ENCODE results near the gene SNPH. TPM values are rescaled to one million over a fixed set of nuclear protein-coding genes. Genes with fewer than 3 reads are reported as not detected.
"Not testable (repeated sequence)": the region's sequence is repeated elsewhere in the genome, so short reads cannot be mapped to it uniquely, and the experiment has no call there.

SNPH gene
- total RNA-seq, 1 experiment from 2014 or later: 0.93 TPM

- Histone ChIP-seq H3K9ac (ENCODE audit: low read length) (no peak overlapping the region), H3K4me3 (ENCODE audit: low read length) (no peak overlapping the region), H3K4me1 (ENCODE audit: low read length) (no peaks in the 10 kb centered on the region), H3K27me3 (ENCODE audit: low read length) (no peaks in the 10 kb centered on the region), H3K4me2 (ENCODE audit: low read depth, low read length, poor library complexity, severe bottlenecking) (no peak overlapping the region), H4K20me1 (ENCODE audit: insufficient read depth, low read depth, low read length) (no peaks in the 10 kb centered on the region; the same call in 1 of the 2 replicates), H3K79me2 (ENCODE audit: low read length) (peaks cover 38% of the 10 kb centered on the region), H3K9me3 (ENCODE audit: low read length) (no peaks in the 10 kb centered on the region), H3K27ac (ENCODE audit: low read length) (no peak overlapping the region), H3K9me2 (replicated peaks; ENCODE audit: insufficient read depth, low read length) (no peaks in the 10 kb centered on the region), H2AFZ (ENCODE audit: low read length) (no peak overlapping the region), H3K36me3 (ENCODE audit: insufficient read depth, low read length) (0 out of 2 replicates have a peak, but pooled peaks cover 10% of the 10 kb centered on the region)
- no peak for DNase-seq
Measured at GRCh38 chr20:1336699-1337367, 70.7 kb downstream of the SNPH start.

GRCh38 chr20:1337441-1337840 lies 71.3 kb downstream of the SNPH start:
- Histone ChIP-seq H2AFZ (ENCODE audit: low read length) (no peak overlapping the region), H3K9me3 (ENCODE audit: low read length) (no peaks in the 10 kb centered on the region), H3K27me3 (ENCODE audit: low read length) (no peaks in the 10 kb centered on the region), H3K9ac (ENCODE audit: low read length) (no peak overlapping the region), H3K4me2 (ENCODE audit: low read depth, low read length, poor library complexity, severe bottlenecking) (no peak overlapping the region), H3K27ac (ENCODE audit: low read length) (no peak overlapping the region), H3K9me2 (replicated peaks; ENCODE audit: insufficient read depth, low read length) (no peaks in the 10 kb centered on the region), H3K79me2 (ENCODE audit: low read length) (peaks cover 32% of the 10 kb centered on the region), H3K4me3 (ENCODE audit: low read length) (no peak overlapping the region), H3K36me3 (ENCODE audit: insufficient read depth, low read length) (0 out of 2 replicates have a peak, but pooled peaks cover 8% of the 10 kb centered on the region), H4K20me1 (ENCODE audit: insufficient read depth, low read depth, low read length) (no peaks in the 10 kb centered on the region; the same call in 1 of the 2 replicates), H3K4me1 (ENCODE audit: low read length) (no peaks in the 10 kb centered on the region)
- no peak for DNase-seq

GRCh38 chr20:1338096-1338495 lies 72.0 kb downstream of the SNPH start:
- no peak for DNase-seq
- Histone ChIP-seq H3K36me3 (ENCODE audit: insufficient read depth, low read length) (0 out of 2 replicates have a peak, but pooled peaks cover 4% of the 10 kb centered on the region), H3K79me2 (ENCODE audit: low read length) (peaks cover 26% of the 10 kb centered on the region), H3K4me3 (ENCODE audit: low read length) (no peak overlapping the region), H4K20me1 (ENCODE audit: insufficient read depth, low read depth, low read length) (no peaks in the 10 kb centered on the region; the same call in 1 of the 2 replicates), H3K4me2 (ENCODE audit: low read depth, low read length, poor library complexity, severe bottlenecking) (no peak overlapping the region), H3K4me1 (ENCODE audit: low read length) (no peaks in the 10 kb centered on the region), H2AFZ (ENCODE audit: low read length) (no peak overlapping the region), H3K9me2 (replicated peaks; ENCODE audit: insufficient read depth, low read length) (no peaks in the 10 kb centered on the region), H3K9me3 (ENCODE audit: low read length) (no peaks in the 10 kb centered on the region), H3K9ac (ENCODE audit: low read length) (no peak overlapping the region), H3K27me3 (ENCODE audit: low read length) (no peaks in the 10 kb centered on the region), H3K27ac (ENCODE audit: low read length) (no peak overlapping the region)

DNA sequence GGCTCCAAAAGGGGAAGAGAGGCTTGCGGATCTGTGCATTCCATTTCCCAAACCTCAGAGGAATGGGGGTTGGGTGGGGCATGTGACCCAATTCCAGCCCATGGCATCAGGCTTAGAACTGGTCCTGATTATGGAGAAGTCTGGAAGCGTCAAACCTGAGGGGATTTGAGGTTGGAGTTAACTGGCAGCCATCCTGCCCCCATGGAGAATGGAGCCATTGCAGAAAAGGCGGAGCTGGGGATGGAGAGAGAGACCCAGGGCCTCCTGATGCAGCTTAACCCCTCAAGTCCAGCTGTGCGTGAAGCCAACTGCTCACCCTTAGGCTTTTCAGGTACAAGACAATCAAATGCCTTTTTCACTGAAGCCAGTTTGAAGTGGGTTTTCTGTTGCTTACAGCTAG lies 72.7 kb downstream of the SNPH start:
- no peaks in the 10 kb centered on the region for H3K9me3 ChIP-seq (ENCODE audit: low read length)
- no peaks in the 10 kb centered on the region for H3K4me1 ChIP-seq (ENCODE audit: low read length)
- no peak overlapping the region for H3K4me3 ChIP-seq (ENCODE audit: low read length)
- DNase-seq: no peak
- no peak overlapping the region for H3K9ac ChIP-seq (ENCODE audit: low read length)
- H3K79me2 ChIP-seq (ENCODE audit: low read length): peaks cover 19% of the 10 kb centered on the region
- H2AFZ ChIP-seq (ENCODE audit: low read length): no peak overlapping the region
- no peaks in the 10 kb centered on the region; the same call in 1 of the 2 replicates for H4K20me1 ChIP-seq (ENCODE audit: insufficient read depth, low read depth, low read length)
- no peaks in the 10 kb centered on the region for H3K36me3 ChIP-seq (ENCODE audit: insufficient read depth, low read length)
- H3K4me2 ChIP-seq (ENCODE audit: low read depth, low read length, poor library complexity, severe bottlenecking): no peak overlapping the region
- no peaks in the 10 kb centered on the region for H3K9me2 ChIP-seq (replicated peaks; ENCODE audit: insufficient read depth, low read length)
- H3K27ac ChIP-seq (ENCODE audit: low read length): no peak overlapping the region
- H3K27me3 ChIP-seq (ENCODE audit: low read length): no peaks in the 10 kb centered on the region

DNA sequence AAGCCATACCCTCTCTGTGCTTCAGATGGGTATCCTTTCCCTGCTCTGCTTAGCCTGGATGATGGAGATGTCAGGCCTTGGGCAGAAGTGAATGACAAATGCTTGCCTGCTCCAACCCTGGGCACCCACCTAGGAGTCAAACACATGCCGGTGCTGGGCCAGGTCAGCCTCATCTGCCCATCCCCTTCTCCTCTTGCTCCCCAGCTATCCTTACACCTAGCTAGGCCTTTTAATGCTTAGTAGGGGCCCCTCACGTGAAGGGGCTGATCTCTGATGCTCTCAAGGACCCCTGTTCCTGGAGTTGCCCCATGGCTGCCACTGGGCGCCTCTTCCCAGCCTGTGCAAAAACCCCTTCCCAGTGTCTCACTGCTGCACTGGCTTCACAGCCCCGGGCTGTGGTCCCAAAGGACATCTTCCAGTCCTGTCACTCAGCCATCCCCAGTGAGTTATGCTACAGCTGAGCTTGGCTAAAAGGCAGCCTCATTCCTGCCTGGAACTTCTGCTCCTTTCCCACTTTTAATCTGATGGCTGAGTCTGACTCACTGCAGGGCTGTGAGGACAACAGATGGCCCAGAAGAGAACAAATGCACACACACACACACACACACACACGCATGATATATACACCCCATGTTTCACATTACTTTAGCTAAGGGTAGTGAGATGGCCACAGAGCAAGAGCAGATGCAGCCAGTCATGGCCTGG lies 75.6 kb downstream of the SNPH start:
- H3K4me2 ChIP-seq (ENCODE audit: low read depth, low read length, poor library complexity, severe bottlenecking): no peak overlapping the region
- no peak for DNase-seq
- H3K4me3 ChIP-seq (ENCODE audit: low read length): no peak overlapping the region
- no peak overlapping the region for H2AFZ ChIP-seq (ENCODE audit: low read length)
- H3K36me3 ChIP-seq (ENCODE audit: insufficient read depth, low read length): peaks cover 5% of the 10 kb centered on the region; the same call in 1 of the 2 replicates
- peaks cover 6% of the 10 kb centered on the region; the same call in 1 of the 2 replicates for H3K9me3 ChIP-seq (ENCODE audit: low read length)
- no peak overlapping the region for H3K9ac ChIP-seq (ENCODE audit: low read length)
- peaks cover 25% of the 10 kb centered on the region for H3K79me2 ChIP-seq (ENCODE audit: low read length)
- no peaks in the 10 kb centered on the region for H3K9me2 ChIP-seq (replicated peaks; ENCODE audit: insufficient read depth, low read length)
- no peaks in the 10 kb centered on the region for H3K4me1 ChIP-seq (ENCODE audit: low read length)
- H4K20me1 ChIP-seq (ENCODE audit: insufficient read depth, low read depth, low read length): no peaks in the 10 kb centered on the region
- no peak overlapping the region for H3K27ac ChIP-seq (ENCODE audit: low read length)
- H3K27me3 ChIP-seq (ENCODE audit: low read length): no peaks in the 10 kb centered on the region

DNA sequence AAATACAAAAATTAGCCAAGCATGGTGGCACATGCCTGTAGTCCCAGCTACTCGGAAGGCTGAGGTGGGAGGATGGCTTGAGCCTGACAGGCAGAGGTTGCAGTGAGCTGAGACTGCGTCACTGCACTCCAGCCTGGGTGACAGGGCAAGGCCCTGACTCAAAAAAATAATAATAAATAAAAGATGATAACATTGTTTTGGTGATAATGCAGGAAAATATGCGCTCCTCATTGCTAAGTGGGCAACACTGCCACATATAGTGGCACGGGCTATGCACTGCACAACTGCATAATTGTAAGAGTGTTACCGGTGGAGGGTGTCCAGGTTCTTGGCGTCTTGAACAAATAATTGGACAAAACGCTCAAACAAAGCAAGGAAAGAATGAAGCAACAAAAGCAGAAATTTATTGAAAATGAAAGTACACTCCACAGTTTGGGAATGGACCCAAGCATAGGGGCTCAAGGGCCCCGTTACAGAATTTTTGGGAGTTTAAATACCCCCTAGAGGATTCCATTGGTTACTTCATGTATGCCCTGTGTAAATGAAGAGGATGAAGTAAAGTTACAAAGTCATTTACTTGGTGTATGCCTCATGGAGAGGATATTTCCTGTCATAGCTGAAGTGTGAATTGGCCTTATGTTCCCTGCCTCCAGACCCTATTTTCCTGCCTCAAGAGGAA lies 77.5 kb downstream of the SNPH start:
- not testable (repeated sequence) for H4K20me1 ChIP-seq (ENCODE audit: insufficient read depth, low read depth, low read length); H3K9me3 ChIP-seq (ENCODE audit: low read length); DNase-seq; H3K4me2 ChIP-seq (ENCODE audit: low read depth, low read length, poor library complexity, severe bottlenecking); H3K4me1 ChIP-seq (ENCODE audit: low read length); H3K9me2 ChIP-seq (replicated peaks; ENCODE audit: insufficient read depth, low read length); H3K27me3 ChIP-seq (ENCODE audit: low read length); H3K9ac ChIP-seq (ENCODE audit: low read length); H2AFZ ChIP-seq (ENCODE audit: low read length); H3K4me3 ChIP-seq (ENCODE audit: low read length); H3K27ac ChIP-seq (ENCODE audit: low read length); H3K36me3 ChIP-seq (ENCODE audit: insufficient read depth, low read length)
- H3K79me2 ChIP-seq (ENCODE audit: low read length): peaks cover 40% of the 10 kb centered on the region

GRCh38 chr20:1345030-1345755 lies 79.1 kb downstream of the SNPH start:
- H3K27ac ChIP-seq (ENCODE audit: low read length): no peak overlapping the region
- no peak overlapping the region for H3K4me2 ChIP-seq (ENCODE audit: low read depth, low read length, poor library complexity, severe bottlenecking)
- peaks cover 5% of the 10 kb centered on the region; the same call in 1 of the 2 replicates for H3K36me3 ChIP-seq (ENCODE audit: insufficient read depth, low read length)
- H3K4me1 ChIP-seq (ENCODE audit: low read length): no peaks in the 10 kb centered on the region
- H3K4me3 ChIP-seq (ENCODE audit: low read length): no peak overlapping the region
- H3K27me3 ChIP-seq (ENCODE audit: low read length): no peaks in the 10 kb centered on the region
- H4K20me1 ChIP-seq (ENCODE audit: insufficient read depth, low read depth, low read length): no peaks in the 10 kb centered on the region
- no peak overlapping the region for H2AFZ ChIP-seq (ENCODE audit: low read length)
- H3K9ac ChIP-seq (ENCODE audit: low read length): no peak overlapping the region
- no peak for DNase-seq
- H3K9me3 ChIP-seq (ENCODE audit: low read length): peaks cover 7% of the 10 kb centered on the region
- peaks cover 48% of the 10 kb centered on the region for H3K79me2 ChIP-seq (ENCODE audit: low read length)
- H3K9me2 ChIP-seq (replicated peaks; ENCODE audit: insufficient read depth, low read length): no peaks in the 10 kb centered on the region

DNA sequence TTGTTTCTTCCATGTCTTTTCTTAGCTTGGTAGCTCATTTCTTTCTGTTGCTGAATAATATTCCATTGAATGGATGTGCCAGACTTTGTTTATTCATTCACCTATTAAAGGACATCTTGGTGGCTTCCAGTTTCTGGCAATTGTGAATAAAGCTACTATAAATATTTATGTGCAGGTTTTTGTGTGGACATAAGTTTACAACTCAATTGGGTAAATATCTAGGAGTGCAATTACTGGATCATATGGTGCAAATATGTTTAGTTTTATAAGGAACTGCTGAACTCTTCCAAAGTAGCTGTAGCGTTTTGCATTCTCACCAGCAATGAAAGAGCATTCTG lies 79.6 kb downstream of the SNPH start:
- Histone ChIP-seq H3K9ac (ENCODE audit: low read length) (no peak overlapping the region), H3K79me2 (ENCODE audit: low read length) (peaks cover 54% of the 10 kb centered on the region), H3K36me3 (ENCODE audit: insufficient read depth, low read length) (peaks cover 10% of the 10 kb centered on the region; the same call in 1 of the 2 replicates), H3K27ac (ENCODE audit: low read length) (no peak overlapping the region), H3K9me3 (ENCODE audit: low read length) (peaks cover 7% of the 10 kb centered on the region), H3K9me2 (replicated peaks; ENCODE audit: insufficient read depth, low read length) (no peaks in the 10 kb centered on the region), H2AFZ (ENCODE audit: low read length) (no peak overlapping the region), H3K4me3 (ENCODE audit: low read length) (no peak overlapping the region), H3K4me2 (ENCODE audit: low read depth, low read length, poor library complexity, severe bottlenecking) (no peak overlapping the region), H3K27me3 (ENCODE audit: low read length) (no peaks in the 10 kb centered on the region), H3K4me1 (ENCODE audit: low read length) (no peaks in the 10 kb centered on the region), H4K20me1 (ENCODE audit: insufficient read depth, low read depth, low read length) (no peaks in the 10 kb centered on the region)
- DNase-seq: no peak

All from Karpas-422 (cell line).